C4-2B (cell line): ENCODE measurements around the gene CEMIP.

ENCODE experiments used
- H3K27ac ChIP-seq: fragments of 450-650 bp; 2 replicates; pipeline ENCODE4 v1.5.1; 2017
- ZFX ChIP-seq: fragments of 450-650 bp; IDR thresholded peaks from 2 replicates; pipeline ENCODE4 v1.6.1; 2017
- TF ChIP-seq, protein P1 (sequence below): fragments of 450-650 bp; conservative IDR thresholded peaks from 2 replicates; pipeline ENCODE4 v1.5.1; 2017; ENCODE audit warnings: mild to moderate bottlenecking

CEMIP gene

DNA sequence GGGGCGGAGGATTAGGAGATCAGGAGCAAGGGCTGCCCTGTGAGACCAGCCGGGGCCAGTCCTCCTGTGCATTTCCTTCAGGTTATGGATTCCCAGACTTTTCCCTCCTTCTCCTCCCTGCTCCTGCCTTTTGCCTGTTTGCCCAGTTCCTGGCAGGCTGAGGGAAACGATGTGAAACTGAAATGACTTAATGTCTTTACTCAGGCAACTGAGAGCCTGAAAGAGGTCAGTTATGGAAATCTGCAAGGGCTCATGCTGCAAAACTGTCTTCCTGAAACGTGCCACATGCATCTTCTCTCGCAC lies 153.3 kb downstream of the CEMIP start:
- H3K27ac ChIP-seq = no peak overlapping the region
- TF ChIP-seq, protein P1, sequence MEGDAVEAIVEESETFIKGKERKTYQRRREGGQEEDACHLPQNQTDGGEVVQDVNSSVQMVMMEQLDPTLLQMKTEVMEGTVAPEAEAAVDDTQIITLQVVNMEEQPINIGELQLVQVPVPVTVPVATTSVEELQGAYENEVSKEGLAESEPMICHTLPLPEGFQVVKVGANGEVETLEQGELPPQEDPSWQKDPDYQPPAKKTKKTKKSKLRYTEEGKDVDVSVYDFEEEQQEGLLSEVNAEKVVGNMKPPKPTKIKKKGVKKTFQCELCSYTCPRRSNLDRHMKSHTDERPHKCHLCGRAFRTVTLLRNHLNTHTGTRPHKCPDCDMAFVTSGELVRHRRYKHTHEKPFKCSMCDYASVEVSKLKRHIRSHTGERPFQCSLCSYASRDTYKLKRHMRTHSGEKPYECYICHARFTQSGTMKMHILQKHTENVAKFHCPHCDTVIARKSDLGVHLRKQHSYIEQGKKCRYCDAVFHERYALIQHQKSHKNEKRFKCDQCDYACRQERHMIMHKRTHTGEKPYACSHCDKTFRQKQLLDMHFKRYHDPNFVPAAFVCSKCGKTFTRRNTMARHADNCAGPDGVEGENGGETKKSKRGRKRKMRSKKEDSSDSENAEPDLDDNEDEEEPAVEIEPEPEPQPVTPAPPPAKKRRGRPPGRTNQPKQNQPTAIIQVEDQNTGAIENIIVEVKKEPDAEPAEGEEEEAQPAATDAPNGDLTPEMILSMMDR = no peak

DNA sequence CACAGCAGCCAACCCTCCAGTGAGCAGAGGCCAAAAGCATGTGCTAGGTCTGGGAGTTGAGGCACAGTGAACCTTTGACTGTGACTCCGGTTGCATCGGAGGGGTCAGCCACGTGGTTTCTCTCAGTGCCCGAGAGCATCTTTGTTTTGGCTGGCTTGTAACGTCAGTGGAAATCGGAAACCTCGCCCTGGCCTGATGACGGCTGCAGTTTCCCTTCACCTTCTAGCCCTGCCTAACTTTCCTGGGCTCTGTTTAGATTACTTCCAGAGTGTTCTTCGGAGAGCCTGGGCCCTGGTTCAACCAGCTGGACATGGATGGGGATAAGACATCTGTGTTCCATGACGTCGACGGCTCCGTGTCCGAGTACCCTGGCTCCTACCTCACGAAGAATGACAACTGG lies 153.8 kb downstream of the CEMIP start:
- H3K27ac ChIP-seq = no peak overlapping the region
- no peak for TF ChIP-seq ZFX
- TF ChIP-seq, protein P1 = no peak

DNA sequence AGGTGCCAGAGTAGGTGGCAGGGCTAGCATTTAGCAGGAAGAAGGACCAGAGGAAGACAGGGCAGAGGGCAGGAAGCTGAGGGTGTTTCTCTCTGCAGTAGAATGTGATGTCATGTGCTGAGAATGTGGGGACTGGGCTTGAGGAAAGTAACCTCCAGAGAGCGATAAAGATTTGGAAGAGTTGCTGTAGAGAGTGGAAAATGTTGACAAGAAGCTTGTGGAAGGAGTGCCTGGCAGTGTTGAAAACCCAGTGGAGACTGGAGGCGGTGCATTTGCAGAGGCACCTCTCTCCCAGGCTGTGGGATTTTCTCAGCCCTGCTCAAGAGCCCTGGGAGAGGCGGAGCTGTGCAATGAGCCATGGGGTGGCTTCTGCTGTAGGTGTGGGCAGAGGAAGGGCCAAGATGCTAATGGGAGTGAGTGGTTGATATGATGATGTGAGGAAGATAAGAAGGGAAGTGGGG lies 155.6 kb downstream of the CEMIP start:
- no peak overlapping the region for H3K27ac ChIP-seq
- TF ChIP-seq ZFX = no peak
- TF ChIP-seq, protein P1 = no peak

DNA sequence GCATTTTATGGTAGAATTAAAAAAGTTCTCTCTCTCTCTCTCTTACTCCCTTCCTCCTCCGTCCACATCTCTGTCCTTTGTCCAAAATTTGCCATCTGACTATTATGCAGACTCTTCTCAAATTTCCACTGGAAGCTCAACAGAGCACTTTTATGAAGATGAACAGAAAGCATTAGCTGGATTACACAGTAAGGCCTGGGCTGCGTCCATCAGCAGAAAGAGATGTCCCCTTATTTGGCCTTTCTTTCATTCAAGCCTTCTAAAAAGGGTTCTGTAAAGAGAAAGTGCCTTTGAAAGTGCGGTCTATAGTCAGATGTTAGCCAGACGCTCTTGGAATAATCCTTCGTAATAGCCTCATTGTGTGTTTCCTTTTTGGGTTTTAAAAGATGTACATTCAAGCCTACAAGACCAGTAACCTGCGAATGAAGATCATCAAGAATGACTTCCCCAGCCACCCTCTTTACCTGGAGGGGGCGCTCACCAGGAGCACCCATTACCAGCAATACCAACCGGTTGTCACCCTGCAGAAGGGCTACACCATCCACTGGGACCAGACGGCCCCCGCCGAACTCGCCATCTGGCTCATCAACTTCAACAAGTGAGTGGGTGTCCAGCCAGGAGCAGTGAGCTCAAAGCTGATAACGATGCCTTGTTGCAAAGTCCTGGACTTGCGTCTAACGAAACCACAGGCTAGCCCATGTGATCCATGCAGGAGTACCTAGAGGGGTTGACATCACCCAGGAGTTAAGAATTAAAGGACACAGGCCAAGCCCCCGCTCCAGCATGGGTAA lies 157.3 kb downstream of the CEMIP start:
- no peak overlapping the region for H3K27ac ChIP-seq
- no peak for TF ChIP-seq ZFX
- TF ChIP-seq, protein P1 = no peak

DNA sequence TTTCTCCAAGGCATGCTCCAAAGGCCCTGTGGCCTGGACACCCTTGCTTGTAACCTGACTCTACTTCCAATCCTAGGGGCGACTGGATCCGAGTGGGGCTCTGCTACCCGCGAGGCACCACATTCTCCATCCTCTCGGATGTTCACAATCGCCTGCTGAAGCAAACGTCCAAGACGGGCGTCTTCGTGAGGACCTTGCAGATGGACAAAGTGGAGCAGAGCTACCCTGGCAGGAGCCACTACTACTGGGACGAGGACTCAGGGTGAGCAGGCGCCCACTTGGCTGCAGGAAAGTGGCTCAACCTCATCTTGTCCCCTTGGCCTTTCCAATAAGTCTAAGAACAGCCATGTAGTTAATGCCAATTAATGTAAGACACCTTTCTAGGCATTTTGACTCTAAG lies 158.5 kb downstream of the CEMIP start:
- H3K27ac ChIP-seq = no peak overlapping the region
- TF ChIP-seq, protein P1 = no peak
- no peak for TF ChIP-seq ZFX

DNA sequence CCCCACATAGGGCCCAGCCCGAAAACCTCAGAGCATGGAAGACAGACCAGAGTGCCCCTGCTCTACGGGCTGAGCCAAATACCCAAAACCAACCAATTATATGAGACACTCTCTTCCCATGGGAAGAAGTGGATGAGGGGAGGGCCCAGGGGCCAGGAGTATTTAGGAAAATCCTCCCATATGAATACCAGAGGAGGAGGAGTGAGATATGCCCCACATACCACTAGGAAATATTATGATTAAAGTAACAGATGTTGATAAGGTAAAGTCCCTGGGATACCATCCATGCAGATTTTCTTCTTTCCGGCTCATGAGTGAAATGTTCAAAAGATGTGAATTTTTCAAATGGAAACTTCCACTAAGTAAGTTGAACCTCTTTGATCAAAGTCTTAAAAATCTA lies 160.0 kb downstream of the CEMIP start:
- no peak for TF ChIP-seq ZFX
- TF ChIP-seq, protein P1 = no peak
- no peak overlapping the region for H3K27ac ChIP-seq

DNA sequence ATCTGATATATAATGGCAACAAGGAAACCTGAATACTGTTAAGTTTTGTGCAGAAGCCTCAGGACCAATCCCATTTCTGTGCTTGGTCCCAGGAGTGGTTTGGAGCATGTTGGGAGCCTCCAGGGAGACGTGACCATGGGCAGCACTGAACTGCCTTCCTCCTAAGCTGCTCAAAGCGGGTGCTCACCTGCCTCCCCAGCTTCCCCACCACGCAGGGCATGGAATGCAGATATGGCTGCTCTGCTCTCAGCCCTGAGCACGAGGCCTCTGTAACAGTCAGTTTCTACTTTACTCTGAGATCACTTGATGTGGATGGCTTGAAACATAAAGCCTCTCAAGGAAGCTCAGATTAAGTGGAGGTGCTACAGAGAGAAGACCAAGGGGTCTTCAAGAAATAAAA lies 161.2 kb downstream of the CEMIP start:
- no peak overlapping the region for H3K27ac ChIP-seq
- TF ChIP-seq, protein P1 = no peak
- no peak for TF ChIP-seq ZFX
